ENCODE results near the gene LPAR1. TPM values are rescaled to one million over a fixed set of nuclear protein-coding genes. Genes with fewer than 3 reads are reported as not detected.

Gene LPAR1
- total RNA-seq, 2 donors from 2014 or later, result 5.0 to 5.9 TPM

DNA sequence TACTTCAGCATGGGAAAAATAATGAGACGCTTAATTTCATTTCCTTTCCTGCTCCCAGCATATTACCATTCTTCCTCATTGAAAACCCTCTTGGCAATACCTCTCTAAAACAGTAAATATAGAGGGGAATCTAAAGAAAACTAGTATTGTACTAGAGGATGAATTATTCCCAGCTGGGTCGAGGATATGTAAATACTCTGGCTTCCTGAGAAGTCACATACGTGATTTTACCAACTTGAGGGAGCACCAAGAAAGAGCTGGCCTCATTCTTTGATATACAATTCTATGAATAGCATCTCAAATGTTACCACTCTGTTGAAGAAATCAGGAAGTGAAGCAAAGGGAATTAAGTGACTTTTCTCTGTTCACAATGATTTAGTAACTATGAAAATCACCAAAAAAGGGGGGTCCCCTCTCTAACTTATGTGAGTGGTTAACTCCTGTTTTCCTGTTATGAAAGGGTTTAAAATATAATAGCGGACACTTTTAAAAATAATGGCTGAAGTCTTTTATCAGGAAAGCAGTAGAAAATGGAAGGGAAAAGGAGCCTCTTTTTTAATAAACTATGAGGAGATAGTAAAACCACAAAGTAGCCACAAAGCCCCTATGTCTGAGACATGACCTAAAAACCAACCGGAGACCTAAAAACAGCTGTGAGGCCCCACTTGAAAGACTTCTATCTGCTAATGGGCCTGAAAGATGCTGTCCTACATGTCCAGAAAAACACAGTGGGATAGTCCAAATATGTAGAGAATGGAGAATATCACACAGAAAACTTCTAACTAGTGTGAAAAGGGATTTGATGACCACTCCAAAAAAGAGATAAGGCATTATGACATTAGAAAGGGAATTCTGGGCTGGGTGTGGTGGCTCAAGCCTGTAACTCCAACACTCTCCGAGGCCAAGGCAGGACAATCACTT lies 42.6 kb downstream of the LPAR1 start:
- H3K4me1 ChIP-seq (ENCODE audit: control insufficient read depth, insufficient read depth, low read length), result no peaks in the 10 kb centered on the region
- DNase-seq, result no peak
- no peak overlapping the region for H3K27ac ChIP-seq (ENCODE audit: low read depth, low read length)
- no peak overlapping the region for H3K4me3 ChIP-seq (ENCODE audit: low read length)
- Mint-ChIP-seq H3K27ac (no peak overlapping the region), H3K9me3 (no peaks in the 10 kb centered on the region), H3K4me1 (peaks cover 32% of the 10 kb centered on the region), H3K4me3 (no peak overlapping the region), H3K36me3 (ENCODE audit: low read depth) (no peaks in the 10 kb centered on the region), H3K27me3 (ENCODE audit: insufficient read depth) (no peaks in the 10 kb centered on the region)
- no peaks in the 10 kb centered on the region for H3K36me3 ChIP-seq (ENCODE audit: control insufficient read depth, insufficient read depth, low read length)
- 87 to 92% methylated on average over 3 to 5 of the region's 6 CpGs for WGBS, 2 experiments (ENCODE audit: insufficient coverage in 1 of 2, insufficient read length in 1 of 2)
- H3K9me3 ChIP-seq (ENCODE audit: control insufficient read depth, low read length), result no peaks in the 10 kb centered on the region
- TF ChIP-seq, protein P1, sequence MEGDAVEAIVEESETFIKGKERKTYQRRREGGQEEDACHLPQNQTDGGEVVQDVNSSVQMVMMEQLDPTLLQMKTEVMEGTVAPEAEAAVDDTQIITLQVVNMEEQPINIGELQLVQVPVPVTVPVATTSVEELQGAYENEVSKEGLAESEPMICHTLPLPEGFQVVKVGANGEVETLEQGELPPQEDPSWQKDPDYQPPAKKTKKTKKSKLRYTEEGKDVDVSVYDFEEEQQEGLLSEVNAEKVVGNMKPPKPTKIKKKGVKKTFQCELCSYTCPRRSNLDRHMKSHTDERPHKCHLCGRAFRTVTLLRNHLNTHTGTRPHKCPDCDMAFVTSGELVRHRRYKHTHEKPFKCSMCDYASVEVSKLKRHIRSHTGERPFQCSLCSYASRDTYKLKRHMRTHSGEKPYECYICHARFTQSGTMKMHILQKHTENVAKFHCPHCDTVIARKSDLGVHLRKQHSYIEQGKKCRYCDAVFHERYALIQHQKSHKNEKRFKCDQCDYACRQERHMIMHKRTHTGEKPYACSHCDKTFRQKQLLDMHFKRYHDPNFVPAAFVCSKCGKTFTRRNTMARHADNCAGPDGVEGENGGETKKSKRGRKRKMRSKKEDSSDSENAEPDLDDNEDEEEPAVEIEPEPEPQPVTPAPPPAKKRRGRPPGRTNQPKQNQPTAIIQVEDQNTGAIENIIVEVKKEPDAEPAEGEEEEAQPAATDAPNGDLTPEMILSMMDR (conservative IDR thresholded peaks at IDR 0.05), result no peak
- no peaks in the 10 kb centered on the region for H3K27me3 ChIP-seq (ENCODE audit: control insufficient read depth, insufficient read depth, low read length, poor library complexity, severe bottlenecking)
- H3K9ac ChIP-seq (ENCODE audit: extremely low read depth, low read length, poor library complexity, severe bottlenecking), result no peak overlapping the region

DNA sequence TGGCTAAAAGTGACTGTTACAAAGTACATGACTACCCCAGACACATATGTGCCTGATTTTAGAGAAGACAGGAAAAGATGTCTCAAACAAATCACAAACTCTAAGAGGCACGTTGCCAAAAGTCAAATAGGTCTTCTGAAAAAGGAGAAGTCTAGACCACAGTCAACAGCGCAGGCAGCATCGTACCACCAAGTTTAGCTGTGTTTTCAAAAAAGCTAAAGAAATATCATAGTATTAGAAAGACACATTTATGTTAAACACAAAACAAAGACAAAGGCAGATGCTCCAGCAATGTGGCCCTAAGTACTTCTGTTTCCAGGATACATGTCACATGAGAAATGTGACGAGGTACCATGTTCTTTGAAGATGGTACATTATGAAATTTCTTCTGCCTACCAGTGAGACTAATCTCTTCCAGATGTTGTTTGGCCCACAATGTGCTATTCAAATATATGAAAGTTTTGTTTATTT lies 43.5 kb downstream of the LPAR1 start:
- H3K9me3 ChIP-seq (ENCODE audit: control insufficient read depth, low read length), result peaks cover 2% of the 10 kb centered on the region
- H3K36me3 ChIP-seq (ENCODE audit: control insufficient read depth, insufficient read depth, low read length), result no peaks in the 10 kb centered on the region
- Mint-ChIP-seq H3K36me3 (ENCODE audit: low read depth) (no peaks in the 10 kb centered on the region), H3K4me3 (no peak overlapping the region), H3K27me3 (ENCODE audit: insufficient read depth) (no peaks in the 10 kb centered on the region), H3K27ac (no peak overlapping the region), H3K4me1 (peaks cover 32% of the 10 kb centered on the region), H3K9me3 (peaks cover 5% of the 10 kb centered on the region)
- no peak for DNase-seq
- no peaks in the 10 kb centered on the region for H3K4me1 ChIP-seq (ENCODE audit: control insufficient read depth, insufficient read depth, low read length)
- no peak overlapping the region for H3K9ac ChIP-seq (ENCODE audit: extremely low read depth, low read length, poor library complexity, severe bottlenecking)
- no peak overlapping the region for H3K27ac ChIP-seq (ENCODE audit: low read depth, low read length)
- TF ChIP-seq, protein P1 (conservative IDR thresholded peaks at IDR 0.05), result no peak
- 92 to 100% methylated on average over 1 to 4 of the region's 4 CpGs for WGBS, 2 experiments (ENCODE audit: insufficient coverage in 1 of 2, insufficient read length in 1 of 2)
- H3K4me3 ChIP-seq (ENCODE audit: low read length), result no peak overlapping the region
- H3K27me3 ChIP-seq (ENCODE audit: control insufficient read depth, insufficient read depth, low read length, poor library complexity, severe bottlenecking), result no peaks in the 10 kb centered on the region

DNA sequence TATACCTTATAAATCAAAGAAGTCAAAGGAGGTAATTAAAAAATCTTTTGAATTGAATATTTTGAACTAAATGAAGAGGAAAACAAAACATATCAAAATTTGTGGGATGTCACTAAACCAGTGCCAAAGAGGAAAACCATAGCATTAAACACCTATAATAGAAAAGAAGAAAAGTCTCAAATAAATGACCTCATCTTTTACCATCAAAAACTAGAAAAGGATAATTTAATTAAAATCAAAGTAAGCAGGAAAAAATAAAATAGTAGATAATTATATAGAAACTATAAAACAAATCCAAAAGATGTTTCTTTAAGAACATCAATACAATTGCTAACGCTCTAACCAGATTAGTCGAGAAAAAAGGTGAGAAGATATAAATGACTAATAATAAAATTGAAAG lies 47.8 kb downstream of the LPAR1 start:
- Histone ChIP-seq H3K27ac (ENCODE audit: low read depth, low read length) (no peak overlapping the region), H3K4me3 (ENCODE audit: low read length) (no peak overlapping the region), H3K9me3 (ENCODE audit: control insufficient read depth, low read length) (peaks cover 14% of the 10 kb centered on the region), H3K4me1 (ENCODE audit: control insufficient read depth, insufficient read depth, low read length) (no peaks in the 10 kb centered on the region), H3K36me3 (ENCODE audit: control insufficient read depth, insufficient read depth, low read length) (no peaks in the 10 kb centered on the region), H3K9ac (ENCODE audit: extremely low read depth, low read length, poor library complexity, severe bottlenecking) (no peak overlapping the region), H3K27me3 (ENCODE audit: control insufficient read depth, insufficient read depth, low read length, poor library complexity, severe bottlenecking) (no peaks in the 10 kb centered on the region)
- no peak overlapping the region for H3K27ac Mint-ChIP-seq
- 100% methylated on average over 2 of the region's 2 CpGs; no CpG with 5 or more reads in 1 of the 2 experiments for WGBS, 2 experiments (ENCODE audit: insufficient coverage in 1 of 2, insufficient read length in 1 of 2)
- no peak for DNase-seq
- H3K4me1 Mint-ChIP-seq, result peaks cover 29% of the 10 kb centered on the region
- no peaks in the 10 kb centered on the region for H3K27me3 Mint-ChIP-seq (ENCODE audit: insufficient read depth)
- no peak overlapping the region for H3K4me3 Mint-ChIP-seq
- TF ChIP-seq, protein P1 (conservative IDR thresholded peaks at IDR 0.05), result no peak
- peaks cover 9% of the 10 kb centered on the region for H3K9me3 Mint-ChIP-seq
- H3K36me3 Mint-ChIP-seq (ENCODE audit: low read depth), result no peaks in the 10 kb centered on the region

Data from endodermal cell (in vitro differentiated cells).